Peyer's patch (tissue), 4 donors: Measurements from ENCODE around the gene TMPRSS15.

Source experiments
- POLR2A ChIP-seq, 2 donors: fragments of 450-650 bp; IDR thresholded peaks; one replicate each; pipeline ENCODE4 v1.5.1; 2017; ENCODE audit warnings: antibody characterized with exemption in 2 of 2, mild to moderate bottlenecking in 2 of 2, moderate library complexity in 2 of 2
- TF ChIP-seq, protein P1 (sequence below), 6 experiments: fragments of 450-650 bp in 4 of 6; fragments of 200-600 bp in 2 of 6; sonication (generic) in 1 of 6; IDR thresholded peaks; one replicate each; pipeline ENCODE4 v1.5.1; 2017 to 2019; ENCODE audit warnings: antibody characterized with exemption in 6 of 6, mild to moderate bottlenecking in 3 of 6, moderate library complexity in 1 of 6

DNA sequence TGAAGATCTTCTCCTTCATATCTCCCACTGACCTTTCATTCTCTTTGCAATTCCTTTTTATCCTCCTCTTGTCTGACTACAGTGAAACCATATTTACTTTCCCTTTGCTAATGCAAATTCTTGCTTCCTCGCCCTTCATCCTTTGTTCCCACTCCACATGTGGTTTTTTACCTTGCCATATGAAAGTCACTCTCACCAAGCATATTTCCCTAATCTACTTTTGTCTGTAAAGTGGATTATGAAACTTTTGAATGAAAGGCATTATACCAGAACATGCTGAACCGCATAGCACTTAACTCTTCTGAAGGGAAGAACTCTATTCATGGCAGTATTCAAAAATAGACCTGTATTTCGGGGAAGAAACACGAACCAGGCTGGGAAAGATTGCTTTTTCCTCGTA is 8.0 kb upstream of the TMPRSS15 start:
- TF ChIP-seq, protein P1, sequence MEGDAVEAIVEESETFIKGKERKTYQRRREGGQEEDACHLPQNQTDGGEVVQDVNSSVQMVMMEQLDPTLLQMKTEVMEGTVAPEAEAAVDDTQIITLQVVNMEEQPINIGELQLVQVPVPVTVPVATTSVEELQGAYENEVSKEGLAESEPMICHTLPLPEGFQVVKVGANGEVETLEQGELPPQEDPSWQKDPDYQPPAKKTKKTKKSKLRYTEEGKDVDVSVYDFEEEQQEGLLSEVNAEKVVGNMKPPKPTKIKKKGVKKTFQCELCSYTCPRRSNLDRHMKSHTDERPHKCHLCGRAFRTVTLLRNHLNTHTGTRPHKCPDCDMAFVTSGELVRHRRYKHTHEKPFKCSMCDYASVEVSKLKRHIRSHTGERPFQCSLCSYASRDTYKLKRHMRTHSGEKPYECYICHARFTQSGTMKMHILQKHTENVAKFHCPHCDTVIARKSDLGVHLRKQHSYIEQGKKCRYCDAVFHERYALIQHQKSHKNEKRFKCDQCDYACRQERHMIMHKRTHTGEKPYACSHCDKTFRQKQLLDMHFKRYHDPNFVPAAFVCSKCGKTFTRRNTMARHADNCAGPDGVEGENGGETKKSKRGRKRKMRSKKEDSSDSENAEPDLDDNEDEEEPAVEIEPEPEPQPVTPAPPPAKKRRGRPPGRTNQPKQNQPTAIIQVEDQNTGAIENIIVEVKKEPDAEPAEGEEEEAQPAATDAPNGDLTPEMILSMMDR (IDR thresholded peaks at IDR 0.05), result no peak
- TF ChIP-seq POLR2A (IDR thresholded peaks at IDR 0.05), result no peak
